Osteoblast (primary cell): ENCODE results near the gene PRAF2. TPM values are rescaled to one million over a fixed set of nuclear protein-coding genes. Genes with fewer than 3 reads are reported as not detected.

ENCODE experiments used
- DNase-seq: peaks from one replicate; pipeline ENCODE4 v3.0.0; 2011; ENCODE audit warnings: low spot score, mixed read lengths; ENCODE audit not compliant: insufficient read length; ENCODE audit errors: missing footprints
- H2AFZ ChIP-seq: 2 replicates; pipeline ENCODE4 v1.6.0; 2011; ENCODE audit warnings: mild to moderate bottlenecking, low read length
- H3K27ac ChIP-seq: 2 replicates; pipeline ENCODE4 v1.5.1; 2011; ENCODE audit warnings: mild to moderate bottlenecking, low read depth, low read length, moderate library complexity
- H3K27me3 ChIP-seq: 2 replicates; pipeline ENCODE4 v1.6.0; 2012; ENCODE audit warnings: mild to moderate bottlenecking, control low read depth, inconsistent platforms, low read length, moderate library complexity; ENCODE audit not compliant: insufficient read depth
- H3K36me3 ChIP-seq: 2 replicates; pipeline ENCODE4 v1.5.1; 2011; ENCODE audit warnings: mild to moderate bottlenecking, low read length, control low read depth, moderate library complexity; ENCODE audit not compliant: insufficient read depth
- H3K4me1 ChIP-seq: 2 replicates; pipeline ENCODE4 v1.5.1; 2011; ENCODE audit warnings: mild to moderate bottlenecking, low read length, control low read depth, moderate library complexity; ENCODE audit not compliant: insufficient read depth
- H3K4me2 ChIP-seq: 2 replicates; pipeline ENCODE4 v1.6.0; 2011; ENCODE audit warnings: mild to moderate bottlenecking, low read length; ENCODE audit not compliant: insufficient read depth
- H3K4me3 ChIP-seq: fragments of 200-600 bp; sonication (generic); 3 replicates; pipeline ENCODE4 v1.5.1; 2012; ENCODE audit warnings: mild to moderate bottlenecking, low read length, inconsistent platforms; ENCODE audit not compliant: insufficient read depth
- H3K79me2 ChIP-seq: 2 replicates; pipeline ENCODE4 v1.6.0; 2012; ENCODE audit warnings: mild to moderate bottlenecking, low read length, control low read depth, inconsistent platforms; ENCODE audit not compliant: insufficient read depth
- H3K9me3 ChIP-seq: 2 replicates; pipeline ENCODE4 v1.5.1; 2011; ENCODE audit warnings: low read depth, low read length, control low read depth
- H4K20me1 ChIP-seq: 2 replicates; pipeline ENCODE4 v1.6.0; 2012; ENCODE audit warnings: mild to moderate bottlenecking, low read length, control low read depth; ENCODE audit not compliant: insufficient read depth
- CTCF ChIP-seq: IDR thresholded peaks from 2 replicates; pipeline ENCODE4 v1.5.1; 2011; ENCODE audit warnings: mild to moderate bottlenecking, low read depth, low read length, moderate library complexity; ENCODE audit errors: extremely low read depth
- total RNA-seq: library from RNA; depleted of rRNA; stranded (reverse); fragments of >200 nt; gene quantifications from 2 replicates; pipeline ENCODE4 v1.2.3, GENCODE V29; 2012

PRAF2 gene
- total RNA-seq, 1 donor = 12.3 TPM

DNA sequence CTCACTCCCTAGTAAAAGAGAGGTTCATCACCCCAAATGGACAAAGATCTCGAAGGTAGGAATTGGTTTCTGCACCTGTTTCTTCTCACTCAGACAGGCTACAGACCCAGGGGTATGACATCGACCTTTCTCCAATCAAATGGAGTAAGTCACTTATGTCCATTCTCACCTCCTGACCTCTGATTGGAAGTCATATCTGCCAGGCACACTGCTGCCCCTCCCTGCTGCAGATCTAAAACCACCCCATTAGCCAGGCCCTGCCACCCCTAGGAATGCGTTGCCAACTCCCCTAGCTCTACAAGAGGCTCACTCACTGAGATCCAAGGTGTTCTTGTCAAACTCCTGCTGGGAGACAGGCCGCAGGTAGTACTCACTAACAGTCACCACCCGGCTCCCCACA, 42.9 kb upstream of the PRAF2 start:
- Histone ChIP-seq H3K4me1 (no peaks in the 10 kb centered on the region), H3K36me3 (peaks cover 17% of the 10 kb centered on the region), H3K4me3 (no peak overlapping the region), H3K9me3 (no peaks in the 10 kb centered on the region), H4K20me1 (no peaks in the 10 kb centered on the region), H3K27ac (no peak overlapping the region), H3K27me3 (no peaks in the 10 kb centered on the region), H2AFZ (no peak overlapping the region), H3K79me2 (peaks cover 3% of the 10 kb centered on the region), H3K4me2 (no peak overlapping the region)
- TF ChIP-seq CTCF = no peak
- no peak for DNase-seq

DNA sequence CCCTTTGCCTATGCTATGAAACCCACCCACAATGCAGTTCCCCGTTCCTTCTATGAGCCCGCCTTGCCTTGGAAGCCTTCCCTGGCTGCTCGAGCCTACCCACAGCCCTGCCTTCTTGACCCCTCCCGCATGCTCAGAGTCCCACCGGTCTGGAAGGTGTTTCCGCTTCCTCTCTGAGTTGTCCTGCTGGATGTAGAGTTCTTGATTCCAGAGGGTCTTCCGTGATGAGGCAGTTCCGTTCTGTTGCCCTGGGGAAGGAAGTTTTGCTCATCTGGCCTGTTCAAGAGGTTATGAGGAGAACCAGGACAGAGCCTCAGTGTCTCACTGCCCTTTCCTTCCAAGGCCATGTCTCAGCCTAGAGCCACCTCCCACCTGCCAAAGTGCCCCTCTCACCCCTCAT, 42.3 kb upstream of the PRAF2 start:
- Histone ChIP-seq H3K4me2 (no peak overlapping the region), H3K79me2 (no peaks in the 10 kb centered on the region), H2AFZ (no peak overlapping the region), H4K20me1 (no peaks in the 10 kb centered on the region), H3K4me1 (no peaks in the 10 kb centered on the region), H3K4me3 (no peak overlapping the region), H3K27me3 (no peaks in the 10 kb centered on the region), H3K27ac (no peak overlapping the region), H3K36me3 (peaks cover 17% of the 10 kb centered on the region), H3K9me3 (no peaks in the 10 kb centered on the region)
- DNase-seq = no peak
- TF ChIP-seq CTCF = no peak

GRCh38 chrX:49111791-49112190, 38.0 kb upstream of the PRAF2 start:
- Histone ChIP-seq H3K4me1 (no peaks in the 10 kb centered on the region), H3K27ac (no peak overlapping the region), H3K27me3 (no peaks in the 10 kb centered on the region), H3K79me2 (no peaks in the 10 kb centered on the region), H3K4me3 (no peak overlapping the region), H2AFZ (no peak overlapping the region), H3K9me3 (no peaks in the 10 kb centered on the region), H4K20me1 (no peaks in the 10 kb centered on the region), H3K4me2 (no peak overlapping the region), H3K36me3 (peaks cover 15% of the 10 kb centered on the region)
- DNase-seq = no peak
- TF ChIP-seq CTCF = no peak

DNA sequence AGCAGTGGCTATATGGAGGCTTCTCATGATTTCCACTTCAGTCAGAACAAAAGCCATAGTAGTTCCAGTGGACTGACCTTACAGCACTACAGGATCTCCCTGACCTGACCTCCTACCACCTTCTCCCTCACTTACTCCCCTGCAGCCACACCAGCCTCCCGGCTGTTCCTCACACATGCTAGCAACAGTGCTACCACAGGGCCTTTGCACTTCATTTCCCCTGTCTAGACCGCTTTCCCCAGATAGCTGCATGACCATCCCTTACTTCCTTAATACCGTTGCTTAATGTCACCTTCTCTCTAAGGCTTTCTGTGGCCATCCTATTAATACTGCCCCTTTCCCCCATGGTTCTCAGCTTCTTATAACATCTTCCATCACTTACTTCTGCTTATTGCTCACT, 36.6 kb upstream of the PRAF2 start:
- DNase-seq = no peak
- no peaks in the 10 kb centered on the region for H3K79me2 ChIP-seq
- no peaks in the 10 kb centered on the region for H3K9me3 ChIP-seq
- no peaks in the 10 kb centered on the region for H3K27me3 ChIP-seq
- H4K20me1 ChIP-seq = no peaks in the 10 kb centered on the region
- no peak for TF ChIP-seq CTCF
- no peaks in the 10 kb centered on the region for H3K4me1 ChIP-seq
- peaks cover 12% of the 10 kb centered on the region for H3K36me3 ChIP-seq
- H2AFZ ChIP-seq = no peak overlapping the region
- H3K4me2 ChIP-seq = no peak overlapping the region
- H3K27ac ChIP-seq = no peak overlapping the region
- no peak overlapping the region for H3K4me3 ChIP-seq
